Measurements from ENCODE around the gene EEIG2. TPM values are rescaled to one million over a fixed set of nuclear protein-coding genes. Genes with fewer than 3 reads are reported as not detected.

The EEIG2 gene
- total RNA-seq, 1 donor from 2014 or later: 7.1 TPM

DNA sequence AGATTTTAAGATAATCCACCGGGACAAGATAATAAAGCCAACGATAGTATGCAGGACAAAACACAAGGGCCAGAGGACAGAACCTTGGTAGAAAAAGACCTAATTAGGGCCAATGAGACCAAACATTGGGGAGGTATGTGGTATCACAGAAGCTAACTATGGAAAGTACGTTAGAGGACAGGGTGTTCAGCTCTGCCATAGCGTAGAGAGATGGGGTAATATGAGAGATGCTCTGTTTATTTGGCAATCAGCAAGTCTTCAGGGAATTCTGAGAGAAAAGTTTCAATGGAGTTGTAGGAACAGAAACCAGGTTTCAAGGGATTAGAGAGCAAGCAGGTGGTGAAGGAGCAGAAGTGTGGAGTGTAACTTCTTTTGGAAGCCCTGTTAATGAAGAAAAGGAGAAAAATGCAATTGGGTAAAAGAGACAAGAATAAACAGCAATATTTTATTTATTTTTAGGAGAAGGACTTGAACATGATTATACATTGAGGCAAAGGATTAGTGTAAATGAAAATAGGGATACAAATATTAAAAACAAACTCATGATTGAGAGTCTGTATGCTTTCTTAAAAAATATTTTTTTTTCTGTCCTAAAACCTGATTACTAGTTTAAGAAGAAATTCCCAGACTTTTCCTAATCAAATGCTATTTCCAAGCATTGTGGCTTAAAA is 24.0 kb downstream of the EEIG2 start:
- Mint-ChIP-seq H3K9me3 (ENCODE audit: unreplicated experiment) (peaks cover 17% of the 10 kb centered on the region), H3K4me1 (ENCODE audit: low read depth, unreplicated experiment) (peaks cover 13% of the 10 kb centered on the region), H3K4me3 (ENCODE audit: unreplicated experiment) (no peak overlapping the region), H3K27me3 (ENCODE audit: low read depth, unreplicated experiment) (no peaks in the 10 kb centered on the region), H3K36me3 (ENCODE audit: low read depth, unreplicated experiment) (no peaks in the 10 kb centered on the region), H3K27ac (ENCODE audit: unreplicated experiment) (no peak overlapping the region)
- Histone ChIP-seq H3K36me3 (ENCODE audit: insufficient read depth, low read length) (no peaks in the 10 kb centered on the region), H3K27me3 (ENCODE audit: insufficient read depth, low read length) (no peaks in the 10 kb centered on the region), H3K9me3 (ENCODE audit: insufficient read depth, low read depth, low read length) (peaks cover 7% of the 10 kb centered on the region), H4K20me1 (ENCODE audit: insufficient read depth, low read length) (no peaks in the 10 kb centered on the region), H3K27ac (ENCODE audit: low read depth, low read length) (no peak overlapping the region), H3K9ac (ENCODE audit: low read length) (no peak overlapping the region), H2AFZ (ENCODE audit: low read depth, low read length) (no peak overlapping the region), H3K4me1 (ENCODE audit: insufficient read depth, low read length) (peaks cover 12% of the 10 kb centered on the region), H3K79me2 (ENCODE audit: insufficient read depth, low read length) (peaks cover under 1% of the 10 kb centered on the region), H3K4me3 (ENCODE audit: insufficient read depth, low read depth, low read length) (no peak overlapping the region), H3K4me2 (ENCODE audit: low read length) (peak overlapping the region; percentile 5)
- TF ChIP-seq, protein P1, sequence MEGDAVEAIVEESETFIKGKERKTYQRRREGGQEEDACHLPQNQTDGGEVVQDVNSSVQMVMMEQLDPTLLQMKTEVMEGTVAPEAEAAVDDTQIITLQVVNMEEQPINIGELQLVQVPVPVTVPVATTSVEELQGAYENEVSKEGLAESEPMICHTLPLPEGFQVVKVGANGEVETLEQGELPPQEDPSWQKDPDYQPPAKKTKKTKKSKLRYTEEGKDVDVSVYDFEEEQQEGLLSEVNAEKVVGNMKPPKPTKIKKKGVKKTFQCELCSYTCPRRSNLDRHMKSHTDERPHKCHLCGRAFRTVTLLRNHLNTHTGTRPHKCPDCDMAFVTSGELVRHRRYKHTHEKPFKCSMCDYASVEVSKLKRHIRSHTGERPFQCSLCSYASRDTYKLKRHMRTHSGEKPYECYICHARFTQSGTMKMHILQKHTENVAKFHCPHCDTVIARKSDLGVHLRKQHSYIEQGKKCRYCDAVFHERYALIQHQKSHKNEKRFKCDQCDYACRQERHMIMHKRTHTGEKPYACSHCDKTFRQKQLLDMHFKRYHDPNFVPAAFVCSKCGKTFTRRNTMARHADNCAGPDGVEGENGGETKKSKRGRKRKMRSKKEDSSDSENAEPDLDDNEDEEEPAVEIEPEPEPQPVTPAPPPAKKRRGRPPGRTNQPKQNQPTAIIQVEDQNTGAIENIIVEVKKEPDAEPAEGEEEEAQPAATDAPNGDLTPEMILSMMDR (IDR thresholded peaks at IDR 0.05; ENCODE audit: insufficient read depth, low read depth, low read length): no peak
- TF ChIP-seq EZH2 (IDR thresholded peaks at IDR 0.05; ENCODE audit: insufficient read depth, low read length): no peak
- no peak for DNase-seq (ENCODE audit: low read depth)
- FAIRE-seq: no peak

DNA sequence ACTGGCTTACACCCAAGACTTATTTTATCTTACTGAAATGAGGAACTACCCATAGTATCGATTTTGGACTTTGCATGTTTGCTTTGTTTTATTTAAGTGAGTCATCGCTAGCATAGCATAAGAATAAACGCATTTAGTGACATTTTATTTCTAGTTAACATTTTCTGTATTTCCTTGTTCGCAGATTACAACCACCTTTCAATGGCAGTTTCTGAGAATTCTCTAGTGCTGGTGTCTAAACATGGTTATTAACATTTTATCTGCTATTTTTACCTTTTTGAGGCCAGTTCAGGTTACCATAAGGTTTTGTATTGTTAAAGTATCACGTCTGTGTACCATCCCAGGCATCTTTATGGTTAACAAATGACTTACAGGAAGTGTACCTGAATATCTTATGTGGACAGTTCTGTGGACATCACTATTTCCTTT is 24.5 kb downstream of the EEIG2 start:
- H3K4me1 Mint-ChIP-seq (ENCODE audit: low read depth, unreplicated experiment): peaks cover 13% of the 10 kb centered on the region
- TF ChIP-seq, protein P1 (IDR thresholded peaks at IDR 0.05; ENCODE audit: insufficient read depth, low read depth, low read length): no peak
- no peak for TF ChIP-seq EZH2 (IDR thresholded peaks at IDR 0.05; ENCODE audit: insufficient read depth, low read length)
- no peaks in the 10 kb centered on the region for H3K36me3 Mint-ChIP-seq (ENCODE audit: low read depth, unreplicated experiment)
- Histone ChIP-seq H2AFZ (ENCODE audit: low read depth, low read length) (no peak overlapping the region), H3K4me3 (ENCODE audit: insufficient read depth, low read depth, low read length) (no peak overlapping the region), H3K36me3 (ENCODE audit: insufficient read depth, low read length) (no peaks in the 10 kb centered on the region), H3K4me2 (ENCODE audit: low read length) (peak overlapping the region; percentile 5), H3K79me2 (ENCODE audit: insufficient read depth, low read length) (peaks cover 4% of the 10 kb centered on the region), H3K9ac (ENCODE audit: low read length) (no peak overlapping the region), H3K27me3 (ENCODE audit: insufficient read depth, low read length) (no peaks in the 10 kb centered on the region), H3K9me3 (ENCODE audit: insufficient read depth, low read depth, low read length) (peaks cover 7% of the 10 kb centered on the region), H3K27ac (ENCODE audit: low read depth, low read length) (no peak overlapping the region), H3K4me1 (ENCODE audit: insufficient read depth, low read length) (peaks cover 12% of the 10 kb centered on the region), H4K20me1 (ENCODE audit: insufficient read depth, low read length) (no peaks in the 10 kb centered on the region)
- H3K27me3 Mint-ChIP-seq (ENCODE audit: low read depth, unreplicated experiment): no peaks in the 10 kb centered on the region
- no peak overlapping the region for H3K27ac Mint-ChIP-seq (ENCODE audit: unreplicated experiment)
- FAIRE-seq: no peak
- peaks cover 16% of the 10 kb centered on the region for H3K9me3 Mint-ChIP-seq (ENCODE audit: unreplicated experiment)
- DNase-seq (ENCODE audit: low read depth): peak; percentile 26
- H3K4me3 Mint-ChIP-seq (ENCODE audit: unreplicated experiment): no peak overlapping the region

DNA sequence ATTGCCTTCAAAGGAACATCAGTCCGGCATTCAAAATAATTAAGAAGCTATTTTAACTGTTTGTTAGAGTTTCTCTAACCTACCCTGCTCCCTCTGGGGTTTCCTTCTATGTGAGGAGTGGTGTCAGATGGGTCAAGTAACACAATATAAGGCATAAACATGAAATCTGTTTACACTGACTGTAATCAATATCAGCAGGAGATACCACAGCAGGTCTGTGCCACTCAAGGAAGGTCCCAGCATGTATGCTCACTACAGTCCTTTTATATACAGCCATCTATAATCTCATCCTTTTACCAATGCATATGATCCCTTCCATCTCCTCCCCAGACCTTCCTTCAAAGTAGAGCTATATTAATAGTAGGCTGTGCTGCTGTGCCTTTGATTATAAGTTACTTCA is 25.4 kb downstream of the EEIG2 start:
- H3K27ac Mint-ChIP-seq (ENCODE audit: unreplicated experiment): no peak overlapping the region

More for the DNA sequence above, 25.4 kb downstream of the EEIG2 start:
- peaks cover 13% of the 10 kb centered on the region for H3K4me1 Mint-ChIP-seq (ENCODE audit: low read depth, unreplicated experiment)
- Histone ChIP-seq H3K79me2 (ENCODE audit: insufficient read depth, low read length) (peaks cover 4% of the 10 kb centered on the region), H4K20me1 (ENCODE audit: insufficient read depth, low read length) (no peaks in the 10 kb centered on the region), H3K9ac (ENCODE audit: low read length) (no peak overlapping the region), H3K27me3 (ENCODE audit: insufficient read depth, low read length) (no peaks in the 10 kb centered on the region), H3K36me3 (ENCODE audit: insufficient read depth, low read length) (no peaks in the 10 kb centered on the region), H2AFZ (ENCODE audit: low read depth, low read length) (no peak overlapping the region), H3K27ac (ENCODE audit: low read depth, low read length) (no peak overlapping the region), H3K4me1 (ENCODE audit: insufficient read depth, low read length) (peaks cover 13% of the 10 kb centered on the region), H3K4me2 (ENCODE audit: low read length) (peak overlapping the region; percentile 44), H3K9me3 (ENCODE audit: insufficient read depth, low read depth, low read length) (peaks cover 6% of the 10 kb centered on the region), H3K4me3 (ENCODE audit: insufficient read depth, low read depth, low read length) (no peak overlapping the region)
- no peak for TF ChIP-seq EZH2 (IDR thresholded peaks at IDR 0.05; ENCODE audit: insufficient read depth, low read length)
- TF ChIP-seq, protein P1 (IDR thresholded peaks at IDR 0.05; ENCODE audit: insufficient read depth, low read depth, low read length): no peak
- no peak overlapping the region for H3K4me3 Mint-ChIP-seq (ENCODE audit: unreplicated experiment)
- H3K27me3 Mint-ChIP-seq (ENCODE audit: low read depth, unreplicated experiment): no peaks in the 10 kb centered on the region
- peaks cover 9% of the 10 kb centered on the region for H3K9me3 Mint-ChIP-seq (ENCODE audit: unreplicated experiment)
- no peak for FAIRE-seq
- no peak for DNase-seq (ENCODE audit: low read depth)
- no peaks in the 10 kb centered on the region for H3K36me3 Mint-ChIP-seq (ENCODE audit: low read depth, unreplicated experiment)
